Heart right ventricle (tissue), 16 donors: ENCODE data around the gene LRP1B. TPM values are rescaled to one million over a fixed set of nuclear protein-coding genes. Genes with fewer than 3 reads are reported as not detected.

Source experiments
- ATAC-seq, 8 donors: fragments of 200-7000 bp; cut with Tn5 transposase; one replicate each; pipeline ENCODE4 v1.9.1; 2020; ENCODE audit warnings: mild to moderate bottlenecking in 8 of 8, moderate library complexity in 8 of 8, moderate number of reproducible peaks in 1 of 8
- DNase-seq, 2 donors: peaks; one replicate each; pipeline ENCODE4 v3.0.0-alpha.2; 2020
- H3K27ac ChIP-seq, 10 donors: fragments of 200-600 bp; sonication (generic) in 2 of 10; one replicate each; pipeline versions ENCODE4 v1.5.0 to v1.8.0; 2020 to 2022; ENCODE audit warnings: mild to moderate bottlenecking in 3 of 10
- H3K27me3 ChIP-seq, 7 donors: fragments of 200-600 bp; one replicate each; pipeline ENCODE4 v1.8.0; 2021 to 2022; ENCODE audit warnings: mild to moderate bottlenecking in 2 of 7
- H3K36me3 ChIP-seq, 9 donors: fragments of 200-600 bp; sonication (generic) in 1 of 9; one replicate each; pipeline versions ENCODE4 v1.5.0 to v1.8.0; 2020 to 2022; ENCODE audit warnings: mild to moderate bottlenecking in 2 of 9
- H3K4me1 ChIP-seq, 9 donors: fragments of 200-600 bp; sonication (generic) in 1 of 9; one replicate each; pipeline versions ENCODE4 v1.5.0 to v1.8.0; 2020 to 2022; ENCODE audit warnings: mild to moderate bottlenecking in 4 of 9
- H3K4me3 ChIP-seq, 10 donors: fragments of 200-600 bp; sonication (generic) in 2 of 10; one replicate each; pipeline versions ENCODE4 v1.5.0 to v1.8.0; 2020 to 2022; ENCODE audit warnings: mild to moderate bottlenecking in 7 of 10, moderate library complexity in 2 of 10
- H3K9me3 ChIP-seq, 11 donors: fragments of 200-600 bp in 10 of 11; sonication (generic) in 2 of 11; one replicate each; pipeline versions ENCODE4 v1.5.0 to v1.8.0; 2013 to 2022; ENCODE audit warnings: mild to moderate bottlenecking in 2 of 11, control low read depth in 1 of 11, moderate library complexity in 1 of 11
- CTCF ChIP-seq, 9 donors: fragments of 200-600 bp; sonication (generic) in 2 of 9; IDR thresholded peaks; one replicate each; pipeline versions ENCODE4 v1.5.0 to v1.8.0; 2021 to 2022; ENCODE audit warnings: antibody characterized with exemption in 9 of 9, mild to moderate bottlenecking in 5 of 9, moderate library complexity in 1 of 9
- WGBS, 2 donors: extraction: QIAGEN DNeasy Blood & Tissue Kit; methylation state at CpG; one replicate each; pipeline ENCODE4 v1.1.7; 2013; ENCODE audit warnings: inconsistent platforms in 1 of 2; 5-methylcytosine and 5-hydroxymethylcytosine counted together
- intact Hi-C, 10 donors: fragments of 100-400 bp; cut with DNase I; formaldehyde crosslinking; loops; one replicate each; pipeline versions ENCODE4 v1.11.1 to v1.14.2; 2022
- polyA plus RNA-seq, 2 donors: library from polyadenylated mRNA; stranded (reverse); fragments of 200-250 nt; gene quantifications; one replicate each; pipeline ENCODE4 v1.2.3, GENCODE V29; 2013
- total RNA-seq, 10 donors: library from RNA; stranded (reverse); fragmentation: NEBNext Ultra II Directional in 3 of 10; extraction: Animal tissue kit (Norgen Biotek cat#: 25700) in 3 of 10; gene quantifications; one replicate each; pipeline versions ENCODE4 v1.2.1 to v1.2.4, GENCODE V29; 2021 to 2023
- donor health status: Arrhythmogenic right ventricular cardiomyopathy.
- donor health status: ischemic (EF 13 %, LVEDD 7.1; RV severe dilation, severe dysfunction).
- donor health status: healthy with polysubstance abuse.
- donor health status: DM: no; HTN: yes; CAD: no.
- donor health status: DM: no; HTN: no; CAD: no.
- donor health status: ischemic (EF 25% LVEDD 6.9; RV normal size, moderate dysfunction).
- donor health status: ischemic (EF 25% LVEDD 5.7; RV mildly dilated, moderate dysfunction).
- donor health status: healthy.
- donor health status: DM: yes; HTN: yes; CAD: no.
- donor health status: Ischemic cardiomyopathy.
- donor health status: ischemic (EF 35%, LVEDD 5.7; RV mildly dilated, moderate dysfunction).
- donor health status: nonischemic (EF 11% LVEDD 7.7; RV severe dilation, severe dysfunction).
- donor health status: DM: yes; HTN: yes; CAD: no.
- donor health status: PGD.
- donor health status: ischemic (EF 29% LVEDD 5.4; RV normal size, mild dysfunction).
- donor health status: nonischemic (EF 23%, LVEDD 6.1; RV moderate dilation, normal function).

The LRP1B gene
- total and polyA plus RNA-seq, 12 donors = 0.02 to 0.27 (median 0.14) TPM; not detected in 1

GRCh38 chr2:141035846-141036420 is 1094.9 kb downstream of the LRP1B start:
- TF ChIP-seq CTCF (IDR thresholded peaks at IDR 0.05) = no peak
- peaks cover 0 to 4% (median 0%) of the 10 kb centered on the region in 11 donors for H3K9me3 ChIP-seq
- H3K27me3 ChIP-seq = no peaks in the 10 kb centered on the region
- H3K36me3 ChIP-seq = no peaks in the 10 kb centered on the region
- intact Hi-C loops = no loop called here
- H3K27ac ChIP-seq = no peak overlapping the region
- DNase-seq = no peak
- no peak for ATAC-seq
- no peak overlapping the region for H3K4me3 ChIP-seq
- H3K4me1 ChIP-seq = no peaks in the 10 kb centered on the region
- 84 to 89% methylated on average over 4 of the region's 4 CpGs for WGBS, 2 donors

- no peaks in the 10 kb centered on the region for H3K27me3 ChIP-seq
- WGBS, 2 donors = 81 to 82% methylated on average over 6 of the region's 6 CpGs
- no peak for DNase-seq
- H3K27ac ChIP-seq = no peak overlapping the region
- no peaks in the 10 kb centered on the region for H3K4me1 ChIP-seq
- intact Hi-C loops = no loop called here
- TF ChIP-seq CTCF (IDR thresholded peaks at IDR 0.05) = no peak
- H3K9me3 ChIP-seq = peaks cover 0 to 20% (median 2%) of the 10 kb centered on the region in 11 donors
- no peak overlapping the region for H3K4me3 ChIP-seq
- no peaks in the 10 kb centered on the region for H3K36me3 ChIP-seq
- ATAC-seq = no peak
These were observed 1101.3 kb downstream of the LRP1B start for GRCh38 chr2:141029428-141030078.

- ATAC-seq (no peak), DNase-seq (no peak)
- WGBS, 2 donors = 64 to 83% methylated on average over 1 of the region's 1 CpG
- no peak overlapping the region for H3K27ac ChIP-seq
- intact Hi-C loops = no loop called here
- no peak overlapping the region for H3K4me3 ChIP-seq
- H3K4me1 ChIP-seq = no peaks in the 10 kb centered on the region
- no peaks in the 10 kb centered on the region for H3K27me3 ChIP-seq
- TF ChIP-seq CTCF (IDR thresholded peaks at IDR 0.05) = no peak
- H3K9me3 ChIP-seq = peaks cover 0 to 18% (median 2%) of the 10 kb centered on the region in 11 donors
- H3K36me3 ChIP-seq = no peaks in the 10 kb centered on the region
These were observed 1103.6 kb downstream of the LRP1B start for GRCh38 chr2:141027221-141027620.

GRCh38 chr2:141021611-141022010 is 1109.2 kb downstream of the LRP1B start:
- 68 to 75% methylated on average over 1 of the region's 1 CpG for WGBS, 2 donors
- H3K4me1 ChIP-seq = no peaks in the 10 kb centered on the region
- H3K27ac ChIP-seq = no peak overlapping the region
- ATAC-seq = no peak
- DNase-seq = no peak
- no peaks in the 10 kb centered on the region for H3K27me3 ChIP-seq
- no peak for TF ChIP-seq CTCF (IDR thresholded peaks at IDR 0.05)
- intact Hi-C loops = no loop called here
- H3K9me3 ChIP-seq = peaks cover 0 to 2% (median 0%) of the 10 kb centered on the region in 11 donors
- no peaks in the 10 kb centered on the region for H3K36me3 ChIP-seq
- no peak overlapping the region for H3K4me3 ChIP-seq
